ENCODE results near the gene NAXE.
"Not testable (repeated sequence)": the region's sequence is repeated elsewhere in the genome, so short reads cannot be mapped to it uniquely, and the experiment has no call there.

NAXE gene

GRCh38 chr1:156571261-156571852, 20.2 kb upstream of the NAXE start:
- DNase-seq (ENCODE audit: low read depth in 2 of 2) = no peak

DNA sequence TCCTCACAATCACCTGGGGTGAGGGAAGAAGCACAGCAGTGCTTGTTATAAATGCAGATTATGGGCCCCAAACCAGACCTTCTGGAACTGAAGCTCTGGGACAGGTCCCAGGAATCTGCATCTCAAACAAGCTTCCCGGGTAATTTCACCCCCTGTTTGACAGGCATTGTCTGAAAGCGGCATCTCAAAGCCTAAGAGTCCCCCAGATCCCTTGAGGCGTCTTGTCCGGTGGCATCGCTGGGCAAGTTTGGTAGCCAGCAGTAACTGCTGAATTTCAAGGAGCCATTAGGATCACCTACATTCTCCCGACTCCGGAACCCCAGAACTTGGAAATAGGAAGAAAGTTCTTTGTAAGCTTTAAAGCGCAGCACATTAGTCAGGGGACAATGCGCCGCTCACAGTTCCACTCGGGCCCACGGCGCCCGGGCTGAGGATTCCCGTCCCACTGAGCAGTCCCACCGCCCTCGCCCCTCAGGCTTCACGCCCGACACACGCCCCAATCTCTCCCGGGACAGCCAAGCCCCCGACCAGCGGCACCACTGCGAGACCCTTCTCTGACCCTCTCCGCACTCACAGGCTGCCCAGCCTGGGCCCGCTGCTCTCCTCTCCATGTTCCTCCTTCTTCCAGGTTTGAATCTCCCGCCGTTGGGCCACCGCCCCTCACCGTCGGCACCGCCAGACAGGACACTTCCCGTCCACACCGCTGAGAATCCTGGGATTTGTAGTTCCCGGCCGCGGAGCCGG, 19.5 kb upstream of the NAXE start, which contains the start of gene IQGAP3:
TSS of gene IQGAP3 (minus strand) at position 647 of the 744 bp plus-strand sequence. CDS start at position 611, 36 bp downstream.
- DNase-seq (ENCODE audit: low read depth in 2 of 2) = peak; percentile 31 to 38

GRCh38 chr1:156572663-156573018, 18.9 kb upstream of the NAXE start:
- DNase-seq (ENCODE audit: low read depth in 2 of 2) = no peak

DNA sequence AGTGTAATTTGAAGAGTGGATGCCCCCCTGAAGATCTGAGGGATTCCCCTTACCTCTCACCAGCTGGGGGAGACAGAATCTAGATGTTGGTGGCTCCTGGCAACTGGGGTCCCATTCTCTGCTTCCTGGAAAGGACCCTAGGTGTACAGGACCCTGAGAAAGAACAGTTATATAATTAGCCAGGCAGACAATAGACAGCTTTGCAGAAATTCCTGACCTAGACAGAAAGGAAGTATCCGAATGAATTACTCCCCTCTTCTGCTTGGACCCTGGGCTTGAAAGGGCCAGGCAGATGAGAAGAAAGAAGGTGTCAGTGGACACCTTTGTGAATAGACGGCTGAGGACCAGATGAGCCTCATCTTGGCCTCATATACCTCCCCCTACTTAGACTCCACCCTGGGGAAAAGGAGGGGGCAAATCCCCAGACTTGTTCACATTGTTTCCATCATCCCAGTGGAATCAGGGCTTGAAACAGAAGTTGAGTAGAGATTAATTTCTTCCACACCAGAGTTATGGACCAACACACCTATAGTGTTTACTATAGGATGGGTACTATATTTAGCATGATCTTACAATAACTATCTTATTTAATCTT, 17.4 kb upstream of the NAXE start:
- DNase-seq (ENCODE audit: low read depth in 2 of 2) = no peak

- DNase-seq (ENCODE audit: low read depth in 2 of 2) = no peak
These were observed 14.0 kb upstream of the NAXE start for GRCh38 chr1:156577550-156577949.

DNA sequence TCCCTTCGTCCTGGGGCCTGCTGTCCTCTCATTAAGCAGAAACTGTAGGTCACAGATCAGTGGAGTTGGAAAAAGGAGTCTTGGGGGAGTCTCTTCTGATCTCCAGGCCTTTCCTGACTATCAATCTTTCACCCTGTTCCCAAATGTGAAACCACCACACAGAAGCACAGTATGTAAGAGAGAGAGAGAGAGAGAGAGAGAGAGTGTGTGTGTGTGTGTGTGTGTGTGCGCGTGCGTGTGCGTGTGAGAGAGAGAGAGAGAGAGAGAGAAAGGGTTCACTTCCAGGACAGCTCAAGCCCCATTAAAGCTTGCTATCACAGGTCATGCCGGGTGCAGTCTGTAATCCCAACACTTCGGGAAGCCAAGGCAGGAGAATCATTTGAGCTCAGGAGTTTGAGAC, 13.5 kb upstream of the NAXE start:
- no peak for DNase-seq (ENCODE audit: low read depth in 2 of 2)

- no peak for DNase-seq (ENCODE audit: low read depth in 2 of 2)
These were observed 12.1 kb upstream of the NAXE start, which contains the start of gene TTC24 for GRCh38 chr1:156579472-156579871. TTC24 (plus strand) TSS chr1:156579723; CDS start chr1:156581365, 1,642 bp downstream.

GRCh38 chr1:156581661-156582387, 9.8 kb upstream of the NAXE start:
- peak in 1 of 2 donors; percentile 31 for DNase-seq (ENCODE audit: low read depth in 2 of 2)

DNA sequence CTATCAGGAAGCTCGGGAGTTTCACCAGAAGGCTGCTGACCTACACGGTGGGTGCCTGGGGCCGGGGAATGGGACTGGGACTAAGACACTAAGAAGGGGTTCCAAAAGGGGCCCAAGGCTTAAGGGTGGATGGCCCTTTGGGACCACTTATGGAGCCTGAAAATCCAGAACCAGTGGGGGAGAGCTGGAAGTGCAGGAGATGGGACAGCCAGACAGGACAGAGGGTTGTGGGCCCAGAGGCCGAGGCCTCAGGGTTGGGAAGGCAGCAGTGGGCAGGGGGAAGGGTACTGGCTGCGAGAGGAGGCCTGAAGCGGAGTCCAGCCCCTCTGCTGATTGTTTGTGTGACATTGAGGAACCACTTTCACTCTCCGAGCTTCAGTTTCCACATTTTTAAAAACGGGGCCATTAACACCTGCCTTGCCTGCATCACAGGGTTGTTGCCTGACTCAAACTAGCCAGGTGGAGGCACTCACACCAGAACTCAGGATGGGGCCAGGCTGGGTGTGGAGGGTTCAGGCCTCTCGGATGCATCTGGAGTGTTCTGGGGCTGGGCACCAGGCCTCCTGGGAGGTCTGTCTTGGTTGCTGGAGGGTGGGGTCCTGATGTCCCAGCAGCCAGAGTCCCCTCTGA, 9.1 kb upstream of the NAXE start:
- no peak for DNase-seq (ENCODE audit: low read depth in 2 of 2)

GRCh38 chr1:156583821-156584622, 7.6 kb upstream of the NAXE start:
- peak in 1 of 2 donors; percentile 53 for DNase-seq (ENCODE audit: low read depth in 2 of 2)

DNA sequence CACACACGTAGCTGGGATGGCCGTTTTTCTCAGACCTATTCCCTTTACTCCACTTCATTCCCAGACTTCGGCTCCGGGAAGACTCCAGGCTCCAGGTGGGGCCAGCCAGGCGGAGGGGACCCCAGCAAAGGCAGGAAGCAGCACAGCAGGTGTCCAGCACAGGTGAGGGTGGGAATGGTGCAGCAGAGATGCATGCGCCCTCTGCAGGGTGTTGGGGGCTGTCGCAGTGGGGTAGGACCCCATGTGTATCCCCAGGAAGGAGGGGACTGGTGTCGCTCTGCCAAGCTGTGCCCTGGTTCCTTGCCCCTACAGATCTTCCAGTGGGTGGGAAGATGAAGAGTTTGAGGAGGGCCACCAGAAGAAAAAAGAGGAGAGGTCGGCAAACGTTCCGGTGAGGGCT, 6.8 kb upstream of the NAXE start:
- DNase-seq (ENCODE audit: low read depth in 2 of 2) = no peak

DNA sequence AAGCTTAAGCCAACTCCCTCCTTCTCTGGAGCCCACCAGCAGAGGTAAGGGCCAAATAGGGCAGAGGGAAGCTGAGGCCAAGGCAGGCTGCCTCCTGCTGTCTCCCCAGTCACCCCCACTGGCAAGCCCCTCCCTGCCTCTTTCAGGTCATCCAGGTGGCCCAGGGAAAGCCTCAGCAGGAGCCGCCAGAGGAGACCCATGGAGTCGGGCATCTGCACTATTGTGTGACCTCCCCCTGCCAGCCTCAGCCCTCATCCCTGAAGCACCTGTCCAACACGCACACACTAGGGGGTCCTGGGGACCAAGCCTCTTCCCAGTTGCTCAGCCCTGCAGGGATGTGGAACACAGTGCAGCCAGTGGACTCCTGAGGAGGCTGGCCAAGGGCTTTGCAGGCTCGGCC, 5.3 kb upstream of the NAXE start:
- no peak for DNase-seq (ENCODE audit: low read depth in 2 of 2)

DNA sequence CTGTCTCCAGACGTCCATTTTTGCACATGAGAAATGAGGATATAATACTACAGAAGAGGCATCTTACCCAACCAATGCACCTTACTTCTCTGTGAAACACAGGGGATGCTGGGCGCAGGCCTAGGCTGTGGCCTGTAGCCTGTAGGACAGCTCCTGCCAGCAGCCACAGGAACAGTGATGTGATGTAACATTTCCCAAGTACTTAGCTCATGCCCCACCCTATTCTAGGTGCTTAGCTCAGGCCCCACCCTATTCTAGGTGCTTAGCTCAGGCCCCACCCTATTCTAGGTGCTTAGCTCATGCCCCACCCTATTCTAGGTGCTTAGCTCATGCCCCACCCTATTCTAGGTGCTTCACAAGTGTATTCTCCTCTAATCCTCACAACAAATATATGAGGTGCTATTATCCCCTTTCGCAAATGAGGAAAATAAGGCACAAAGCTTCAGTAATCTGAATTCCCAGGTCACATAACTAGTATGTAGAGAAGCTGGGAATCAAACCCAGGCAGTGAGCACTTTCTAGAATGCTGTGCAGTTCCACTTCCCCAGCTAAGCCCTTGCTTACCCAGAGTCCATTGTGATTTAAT, 4.6 kb upstream of the NAXE start:
- no peak for DNase-seq (ENCODE audit: low read depth in 2 of 2)

DNA sequence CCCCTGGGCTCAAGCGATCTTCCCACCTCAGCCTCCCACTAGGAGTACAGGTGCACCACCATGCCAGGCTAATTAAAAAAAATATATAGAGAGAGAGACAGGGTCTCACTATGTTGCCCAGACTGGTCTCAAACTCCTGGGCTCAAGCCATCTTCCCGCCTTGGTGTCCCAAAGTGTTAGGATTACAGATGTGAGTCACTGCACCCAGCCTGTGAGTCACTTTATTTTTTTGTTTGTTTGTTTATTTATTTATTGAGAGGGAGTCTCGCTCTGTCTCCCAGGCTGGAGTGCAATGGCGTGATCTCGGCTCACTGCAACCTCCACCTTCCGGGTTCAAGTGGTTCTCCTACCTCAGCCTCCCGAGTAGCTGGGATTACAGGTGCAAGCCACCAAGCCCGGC, 3.6 kb upstream of the NAXE start:
- not testable (repeated sequence) for DNase-seq (ENCODE audit: low read depth in 2 of 2)

DNA sequence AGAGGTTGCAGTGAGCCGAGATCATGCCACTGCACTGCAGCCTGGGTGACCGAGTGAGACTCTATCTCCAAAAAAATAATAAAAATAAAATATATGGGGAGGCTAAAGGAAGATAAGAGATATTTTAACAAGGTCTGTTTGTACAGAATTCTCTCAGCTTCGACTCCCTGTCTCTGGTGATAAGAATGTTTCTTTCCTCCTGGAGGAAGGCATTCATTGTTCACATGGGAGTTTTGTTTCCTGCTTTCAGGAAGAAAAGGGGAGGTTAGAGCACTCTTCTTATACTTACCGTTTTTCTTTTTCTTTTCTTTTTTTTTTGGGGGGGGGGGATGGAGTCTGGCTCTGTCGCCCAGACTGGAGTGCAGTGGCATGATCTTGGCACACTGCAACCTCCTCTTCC, 2.0 kb upstream of the NAXE start:
- no peak for DNase-seq (ENCODE audit: low read depth in 2 of 2)

DNA sequence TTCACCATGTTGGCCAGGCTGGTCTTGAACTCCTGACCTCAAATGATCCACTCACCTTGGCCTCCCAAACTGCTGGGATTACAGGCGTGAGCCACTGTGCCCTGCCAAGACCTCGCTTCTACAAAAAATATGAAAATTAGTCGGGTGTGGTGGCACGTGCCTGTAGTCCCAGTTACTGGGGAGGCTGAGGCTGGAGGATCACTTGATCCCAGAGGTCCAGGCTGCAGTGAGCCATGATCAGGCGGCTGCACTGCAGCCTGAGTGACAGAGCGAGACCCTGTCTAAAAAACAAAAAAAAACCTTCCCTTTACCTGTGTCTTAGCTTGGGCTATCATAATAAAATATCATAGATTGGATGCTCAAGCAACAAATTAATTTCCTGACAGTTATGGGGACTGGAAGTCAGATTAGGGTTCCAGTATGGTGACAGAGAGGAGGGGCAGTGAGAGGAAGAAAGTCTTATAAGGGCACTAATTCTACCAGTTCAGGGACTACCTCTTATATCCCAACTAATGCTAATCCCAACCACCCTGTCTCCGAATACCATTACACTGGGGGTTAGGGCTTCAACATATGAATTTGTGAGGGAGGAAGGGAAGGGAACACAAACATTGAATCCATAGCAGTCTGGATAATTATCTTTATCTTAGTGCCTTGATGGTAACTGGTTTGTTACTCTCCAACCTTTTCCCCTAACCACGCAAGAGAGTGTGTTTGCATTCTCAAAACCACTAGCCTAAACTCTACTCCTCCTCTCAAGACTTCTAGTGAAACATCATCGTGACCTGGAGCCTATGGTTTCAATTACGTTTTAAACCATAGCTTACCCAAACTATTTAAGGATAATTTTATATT, 1.0 kb upstream of the NAXE start:
- DNase-seq (ENCODE audit: low read depth in 2 of 2) = no peak

DNA sequence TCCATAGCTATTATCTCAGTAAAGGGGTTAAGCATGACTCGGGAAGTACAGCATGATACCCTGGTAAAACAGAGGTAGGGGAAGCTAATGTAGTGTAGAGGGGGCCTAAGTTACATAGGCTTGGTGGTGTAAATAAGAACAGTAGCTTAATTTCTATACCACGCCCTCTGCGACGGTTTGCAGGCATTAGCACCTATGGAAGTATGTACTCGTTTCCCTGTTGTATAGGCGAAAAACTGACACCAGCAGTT, 470 bp upstream of the NAXE start:
- DNase-seq (ENCODE audit: low read depth in 2 of 2) = no peak

- no peak for DNase-seq (ENCODE audit: low read depth in 2 of 2)
These were observed 758 bp downstream of the NAXE start for GRCh38 chr1:156592158-156592909.

- no peak for DNase-seq (ENCODE audit: low read depth in 2 of 2)
These were observed 1.5 kb downstream of the NAXE start for GRCh38 chr1:156592910-156593660.

All from stimulated activated CD8-positive, alpha-beta memory T cell treated with anti-CD3 and anti-CD28 coated beads, Interleukin-15, amount 100 ng/mL, for 4 hours (primary cell).